22Rv1 (cell line): ENCODE data around the gene LTBP2.

Experiments used
- ZFX ChIP-seq: fragments of 450-650 bp; IDR thresholded peaks from 2 replicates; pipeline ENCODE4 v1.6.1; 2017; ENCODE audit warnings: antibody characterized with exemption, borderline replicate concordance
- TF ChIP-seq, protein P1 (sequence below): fragments of 450-650 bp; IDR thresholded peaks from 2 replicates; pipeline ENCODE4 v1.5.1; 2017; ENCODE audit warnings: mild to moderate bottlenecking

DNA sequence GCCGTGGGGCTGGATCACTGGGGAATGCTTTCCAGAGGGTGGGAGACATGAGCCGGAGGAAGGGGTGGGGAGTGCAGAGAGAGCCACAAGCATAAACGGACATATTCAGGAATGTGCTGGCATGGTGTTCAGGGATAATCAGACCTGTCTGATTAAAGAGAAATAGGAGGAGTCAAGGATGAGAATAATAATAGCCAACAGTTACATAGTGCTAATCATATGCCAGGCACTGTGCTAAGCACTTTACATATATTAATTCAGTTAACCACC is 43.7 kb downstream of the LTBP2 start:
- TF ChIP-seq, protein P1, sequence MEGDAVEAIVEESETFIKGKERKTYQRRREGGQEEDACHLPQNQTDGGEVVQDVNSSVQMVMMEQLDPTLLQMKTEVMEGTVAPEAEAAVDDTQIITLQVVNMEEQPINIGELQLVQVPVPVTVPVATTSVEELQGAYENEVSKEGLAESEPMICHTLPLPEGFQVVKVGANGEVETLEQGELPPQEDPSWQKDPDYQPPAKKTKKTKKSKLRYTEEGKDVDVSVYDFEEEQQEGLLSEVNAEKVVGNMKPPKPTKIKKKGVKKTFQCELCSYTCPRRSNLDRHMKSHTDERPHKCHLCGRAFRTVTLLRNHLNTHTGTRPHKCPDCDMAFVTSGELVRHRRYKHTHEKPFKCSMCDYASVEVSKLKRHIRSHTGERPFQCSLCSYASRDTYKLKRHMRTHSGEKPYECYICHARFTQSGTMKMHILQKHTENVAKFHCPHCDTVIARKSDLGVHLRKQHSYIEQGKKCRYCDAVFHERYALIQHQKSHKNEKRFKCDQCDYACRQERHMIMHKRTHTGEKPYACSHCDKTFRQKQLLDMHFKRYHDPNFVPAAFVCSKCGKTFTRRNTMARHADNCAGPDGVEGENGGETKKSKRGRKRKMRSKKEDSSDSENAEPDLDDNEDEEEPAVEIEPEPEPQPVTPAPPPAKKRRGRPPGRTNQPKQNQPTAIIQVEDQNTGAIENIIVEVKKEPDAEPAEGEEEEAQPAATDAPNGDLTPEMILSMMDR: no peak
- TF ChIP-seq ZFX: no peak
